HL-60 (cell line): Measurements from ENCODE around the gene ACR.

Experiments used
- DNase-seq, 2 experiments: peaks; one replicate each; pipeline ENCODE4 v3.0.0-alpha.2; 2010 to 2020; ENCODE audit warnings: low read depth in 1 of 2, low spot score in 1 of 2
- H3K27ac ChIP-seq: fragments of 250-450 bp; sonication (Bioruptor Pico); replicated peaks from 2 replicates; pipeline ENCODE4 v1.5.1; 2020; ENCODE audit warnings: mild to moderate bottlenecking, moderate library complexity
- H3K27me3 ChIP-seq: fragments of 250-450 bp; sonication (Bioruptor Pico); 2 replicates; pipeline ENCODE4 v1.5.1; 2021; ENCODE audit warnings: mild to moderate bottlenecking, moderate library complexity; ENCODE audit not compliant: insufficient read depth, poor library complexity, severe bottlenecking
- H3K4me3 ChIP-seq: replicated peaks from 2 replicates; pipeline ENCODE4 v1.5.1; 2011; ENCODE audit warnings: mild to moderate bottlenecking, control low read depth, low read length; ENCODE audit not compliant: insufficient read depth
- CTCF ChIP-seq: IDR thresholded peaks from one replicate; pipeline ENCODE4 v1.5.1; 2011; ENCODE audit warnings: low read length, control low read depth, inconsistent platforms; ENCODE audit not compliant: insufficient read depth
- GABPA ChIP-seq: IDR thresholded peaks from 2 replicates; pipeline ENCODE4 v1.6.1; 2012; ENCODE audit warnings: low read depth
- POLR2AphosphoS5 ChIP-seq: IDR thresholded peaks from 2 replicates; pipeline ENCODE4 v1.6.1; 2012; ENCODE audit warnings: low read depth
- REST ChIP-seq: IDR thresholded peaks from 2 replicates; pipeline ENCODE4 v1.6.1; 2012; ENCODE audit warnings: low read depth; ENCODE audit not compliant: insufficient replicate concordance
- SPI1 ChIP-seq: IDR thresholded peaks from 2 replicates; pipeline ENCODE4 v1.6.1; 2012; ENCODE audit warnings: low read depth, mild to moderate bottlenecking, borderline replicate concordance

ACR gene

GRCh38 chr22:50702821-50703725, 34.9 kb upstream of the ACR start:
- Histone ChIP-seq H3K4me3 (no peak overlapping the region), H3K27me3 (peaks cover 10% of the 10 kb centered on the region), H3K27ac (no peak overlapping the region)
- TF ChIP-seq REST = no peak
- TF ChIP-seq POLR2AphosphoS5 = no peak
- no peak for TF ChIP-seq GABPA
- no peak for TF ChIP-seq CTCF
- no peak for TF ChIP-seq SPI1
- DNase-seq = no peak

- peaks cover 10% of the 10 kb centered on the region for H3K27me3 ChIP-seq
- H3K27ac ChIP-seq = no peak overlapping the region
- TF ChIP-seq REST (no peak), GABPA (no peak), POLR2AphosphoS5 (no peak), SPI1 (no peak), CTCF (no peak)
- no peak for DNase-seq
- H3K4me3 ChIP-seq = no peak overlapping the region
Observed at GRCh38 chr22:50703726-50704509, 34.1 kb upstream of the ACR start.

- TF ChIP-seq SPI1 (no peak), POLR2AphosphoS5 (no peak), REST (no peak), GABPA (no peak), CTCF (no peak)
- Histone ChIP-seq H3K27ac (no peak overlapping the region), H3K27me3 (peaks cover 10% of the 10 kb centered on the region), H3K4me3 (no peak overlapping the region)
- no peak for DNase-seq
Observed at GRCh38 chr22:50704510-50705218, 33.3 kb upstream of the ACR start.
